KMS-11 (cell line): ENCODE data around the gene DLGAP1.

Source experiments
- H2AFZ ChIP-seq: fragments of 200-600 bp; sonication (generic); 2 replicates; pipeline ENCODE4 v1.6.1; 2016; ENCODE audit warnings: antibody characterized with exemption, mixed run types, low read depth
- H3K27ac ChIP-seq: fragments of 200-600 bp; sonication (generic); 2 replicates; pipeline ENCODE4 v1.6.1; 2016; ENCODE audit warnings: mild to moderate bottlenecking, mixed run types
- H3K27me3 ChIP-seq: fragments of 200-600 bp; sonication (generic); 2 replicates; pipeline ENCODE4 v1.6.1; 2017; ENCODE audit warnings: mild to moderate bottlenecking, low read depth, mixed run types, moderate library complexity; ENCODE audit not compliant: insufficient read depth
- H3K36me3 ChIP-seq: fragments of 200-600 bp; sonication (generic); 2 replicates; pipeline ENCODE4 v1.6.1; 2017; ENCODE audit warnings: mild to moderate bottlenecking, mixed run types; ENCODE audit not compliant: insufficient read depth
- H3K4me1 ChIP-seq: fragments of 200-600 bp; sonication (generic); 2 replicates; pipeline ENCODE4 v1.6.1; 2016; ENCODE audit warnings: mild to moderate bottlenecking, low read depth, mixed run types; ENCODE audit not compliant: poor library complexity, severe bottlenecking
- H3K4me2 ChIP-seq: fragments of 200-600 bp; sonication (generic); 2 replicates; pipeline ENCODE4 v1.7.0; 2016; ENCODE audit warnings: mild to moderate bottlenecking, mixed run types
- H3K4me3 ChIP-seq: fragments of 200-600 bp; sonication (generic); IDR thresholded peaks from 2 replicates; pipeline ENCODE4 v1.6.1; 2017; ENCODE audit warnings: low read depth, low read length, mixed read lengths; ENCODE audit not compliant: insufficient read depth
- H3K79me2 ChIP-seq: fragments of 200-600 bp; sonication (generic); 2 replicates; pipeline ENCODE4 v1.6.1; 2016; ENCODE audit warnings: low read depth, mixed run types; ENCODE audit not compliant: insufficient read depth
- H3K9ac ChIP-seq: fragments of 200-600 bp; sonication (generic); 2 replicates; pipeline ENCODE4 v1.6.1; 2016; ENCODE audit warnings: mild to moderate bottlenecking, mixed run types
- H4K20me1 ChIP-seq: fragments of 200-600 bp; sonication (generic); 2 replicates; pipeline ENCODE4 v1.6.1; 2016; ENCODE audit warnings: mild to moderate bottlenecking, mixed run types; ENCODE audit not compliant: insufficient read depth
- CTCF ChIP-seq: fragments of 200-600 bp; sonication (generic); conservative IDR thresholded peaks from 2 replicates; pipeline ENCODE4 v1.6.1; 2017; ENCODE audit warnings: low read depth, mild to moderate bottlenecking, antibody characterized with exemption, low read length, moderate library complexity, mixed read lengths

The DLGAP1 gene

GRCh38 chr18:3775996-3776395 lies 679.1 kb downstream of the DLGAP1 start:
- no peak for TF ChIP-seq CTCF
- Histone ChIP-seq H3K9ac (no peak overlapping the region), H3K27me3 (no peaks in the 10 kb centered on the region), H3K36me3 (no peaks in the 10 kb centered on the region), H2AFZ (no peak overlapping the region), H4K20me1 (no peaks in the 10 kb centered on the region), H3K4me1 (no peaks in the 10 kb centered on the region), H3K27ac (no peak overlapping the region), H3K4me2 (no peak overlapping the region), H3K4me3 (no peak overlapping the region), H3K79me2 (no peaks in the 10 kb centered on the region)

- TF ChIP-seq CTCF, result no peak
- Histone ChIP-seq H3K4me2 (no peak overlapping the region), H3K27ac (no peak overlapping the region), H3K4me1 (no peaks in the 10 kb centered on the region), H4K20me1 (no peaks in the 10 kb centered on the region), H3K79me2 (no peaks in the 10 kb centered on the region), H3K9ac (no peak overlapping the region), H3K36me3 (no peaks in the 10 kb centered on the region), H2AFZ (no peak overlapping the region), H3K27me3 (no peaks in the 10 kb centered on the region), H3K4me3 (no peak overlapping the region)
Measured at GRCh38 chr18:3773303-3773702, 681.8 kb downstream of the DLGAP1 start.

GRCh38 chr18:3771121-3771971 lies 683.8 kb downstream of the DLGAP1 start:
- no peak overlapping the region for H3K27ac ChIP-seq

GRCh38 chr18:3761266-3761665 lies 693.8 kb downstream of the DLGAP1 start:
- Histone ChIP-seq H4K20me1 (no peaks in the 10 kb centered on the region), H3K4me3 (no peak overlapping the region), H3K27me3 (no peaks in the 10 kb centered on the region), H3K9ac (no peak overlapping the region), H3K36me3 (no peaks in the 10 kb centered on the region), H2AFZ (no peak overlapping the region), H3K79me2 (no peaks in the 10 kb centered on the region), H3K27ac (no peak overlapping the region), H3K4me1 (peaks cover 8% of the 10 kb centered on the region), H3K4me2 (no peak overlapping the region)
- no peak for TF ChIP-seq CTCF

More at GRCh38 chr18:3771121-3771971, 683.8 kb downstream of the DLGAP1 start:
- peak; percentile 58 for TF ChIP-seq CTCF
- Histone ChIP-seq H3K4me3 (no peak overlapping the region), H4K20me1 (no peaks in the 10 kb centered on the region), H2AFZ (no peak overlapping the region), H3K4me2 (no peak overlapping the region), H3K79me2 (no peaks in the 10 kb centered on the region), H3K36me3 (no peaks in the 10 kb centered on the region), H3K9ac (no peak overlapping the region), H3K27me3 (no peaks in the 10 kb centered on the region), H3K4me1 (no peaks in the 10 kb centered on the region)
